ENCODE results near the gene RABGAP1. TPM values are rescaled to one million over a fixed set of nuclear protein-coding genes. Genes with fewer than 3 reads are reported as not detected.

RABGAP1 gene
- total RNA-seq, 1 donor from 2014 or later = 44.7 TPM

- Mint-ChIP-seq H3K27me3 (ENCODE audit: low read depth, unreplicated experiment) (no peaks in the 10 kb centered on the region), H3K4me3 (ENCODE audit: unreplicated experiment) (no peak overlapping the region), H3K36me3 (ENCODE audit: low read depth, unreplicated experiment) (no peaks in the 10 kb centered on the region), H3K4me1 (ENCODE audit: low read depth, unreplicated experiment) (peaks cover 16% of the 10 kb centered on the region), H3K9me3 (ENCODE audit: unreplicated experiment) (no peaks in the 10 kb centered on the region), H3K27ac (ENCODE audit: unreplicated experiment) (no peak overlapping the region)
- no peak overlapping the region for H3K4me2 ChIP-seq (ENCODE audit: low read length)
- H3K9me3 ChIP-seq (ENCODE audit: insufficient read depth, low read depth, low read length) = no peaks in the 10 kb centered on the region
- DNase-seq (ENCODE audit: low read depth) (no peak), FAIRE-seq (no peak)
- H3K9ac ChIP-seq (ENCODE audit: low read length) = no peak overlapping the region
- H3K79me2 ChIP-seq (ENCODE audit: insufficient read depth, low read length) = no peaks in the 10 kb centered on the region
- peaks cover 21% of the 10 kb centered on the region for H3K4me1 ChIP-seq (ENCODE audit: insufficient read depth, low read length)
- no peak for TF ChIP-seq EZH2 (IDR thresholded peaks at IDR 0.05; ENCODE audit: insufficient read depth, low read length)
- no peak for TF ChIP-seq CTCF (IDR thresholded peaks at IDR 0.05; ENCODE audit: insufficient read depth, low read depth, low read length)
- H2AFZ ChIP-seq (ENCODE audit: low read depth, low read length) = no peak overlapping the region
- H3K36me3 ChIP-seq (ENCODE audit: insufficient read depth, low read length) = peaks cover 7% of the 10 kb centered on the region
- H3K27ac ChIP-seq (ENCODE audit: low read depth, low read length) = no peak overlapping the region
- H4K20me1 ChIP-seq (ENCODE audit: insufficient read depth, low read length) = no peaks in the 10 kb centered on the region
- no peaks in the 10 kb centered on the region for H3K27me3 ChIP-seq (ENCODE audit: insufficient read depth, low read length)
- H3K4me3 ChIP-seq (ENCODE audit: insufficient read depth, low read depth, low read length) = no peak overlapping the region
Measured at GRCh38 chr9:123000371-123001068, 59.7 kb downstream of the RABGAP1 start.

GRCh38 chr9:123002754-123003153 is 61.9 kb downstream of the RABGAP1 start:
- no peaks in the 10 kb centered on the region for H3K9me3 ChIP-seq (ENCODE audit: insufficient read depth, low read depth, low read length)
- H3K4me1 ChIP-seq (ENCODE audit: insufficient read depth, low read length) = peaks cover 21% of the 10 kb centered on the region
- H2AFZ ChIP-seq (ENCODE audit: low read depth, low read length) = no peak overlapping the region
- no peak for FAIRE-seq
- Mint-ChIP-seq H3K27ac (ENCODE audit: unreplicated experiment) (peak overlapping the region; percentile 68), H3K27me3 (ENCODE audit: low read depth, unreplicated experiment) (no peaks in the 10 kb centered on the region), H3K4me1 (ENCODE audit: low read depth, unreplicated experiment) (peaks cover 18% of the 10 kb centered on the region), H3K36me3 (ENCODE audit: low read depth, unreplicated experiment) (no peaks in the 10 kb centered on the region), H3K9me3 (ENCODE audit: unreplicated experiment) (no peaks in the 10 kb centered on the region), H3K4me3 (ENCODE audit: unreplicated experiment) (no peak overlapping the region)
- no peaks in the 10 kb centered on the region for H4K20me1 ChIP-seq (ENCODE audit: insufficient read depth, low read length)
- peak overlapping the region; percentile 75 for H3K4me2 ChIP-seq (ENCODE audit: low read length)
- no peaks in the 10 kb centered on the region for H3K27me3 ChIP-seq (ENCODE audit: insufficient read depth, low read length)
- H3K79me2 ChIP-seq (ENCODE audit: insufficient read depth, low read length) = no peaks in the 10 kb centered on the region
- H3K36me3 ChIP-seq (ENCODE audit: insufficient read depth, low read length) = no peaks in the 10 kb centered on the region
- peak overlapping the region; percentile 56 for H3K27ac ChIP-seq (ENCODE audit: low read depth, low read length)
- no peak overlapping the region for H3K4me3 ChIP-seq (ENCODE audit: insufficient read depth, low read depth, low read length)
- peak; percentile 23 for DNase-seq (ENCODE audit: low read depth)
- no peak for TF ChIP-seq EZH2 (IDR thresholded peaks at IDR 0.05; ENCODE audit: insufficient read depth, low read length)
- no peak for TF ChIP-seq CTCF (IDR thresholded peaks at IDR 0.05; ENCODE audit: insufficient read depth, low read depth, low read length)
- H3K9ac ChIP-seq (ENCODE audit: low read length) = peak overlapping the region; percentile 60

- H3K27ac Mint-ChIP-seq (ENCODE audit: unreplicated experiment) = peak overlapping the region; percentile 68
Measured at GRCh38 chr9:123003466-123003865, 62.6 kb downstream of the RABGAP1 start.

More at GRCh38 chr9:123003466-123003865, 62.6 kb downstream of the RABGAP1 start:
- no peak overlapping the region for H3K4me3 Mint-ChIP-seq (ENCODE audit: unreplicated experiment)
- Histone ChIP-seq H3K4me2 (ENCODE audit: low read length) (peak overlapping the region; percentile 75), H3K4me3 (ENCODE audit: insufficient read depth, low read depth, low read length) (no peak overlapping the region), H3K79me2 (ENCODE audit: insufficient read depth, low read length) (no peaks in the 10 kb centered on the region), H3K9ac (ENCODE audit: low read length) (peak overlapping the region; percentile 60), H3K36me3 (ENCODE audit: insufficient read depth, low read length) (peaks cover 1% of the 10 kb centered on the region), H3K4me1 (ENCODE audit: insufficient read depth, low read length) (peaks cover 21% of the 10 kb centered on the region), H2AFZ (ENCODE audit: low read depth, low read length) (no peak overlapping the region), H3K9me3 (ENCODE audit: insufficient read depth, low read depth, low read length) (no peaks in the 10 kb centered on the region), H3K27me3 (ENCODE audit: insufficient read depth, low read length) (no peaks in the 10 kb centered on the region), H3K27ac (ENCODE audit: low read depth, low read length) (peak overlapping the region; percentile 56), H4K20me1 (ENCODE audit: insufficient read depth, low read length) (no peaks in the 10 kb centered on the region)
- DNase-seq (ENCODE audit: low read depth) (peak; percentile 40), FAIRE-seq (no peak)
- TF ChIP-seq EZH2 (IDR thresholded peaks at IDR 0.05; ENCODE audit: insufficient read depth, low read length) = no peak
- no peak for TF ChIP-seq CTCF (IDR thresholded peaks at IDR 0.05; ENCODE audit: insufficient read depth, low read depth, low read length)
- no peaks in the 10 kb centered on the region for H3K9me3 Mint-ChIP-seq (ENCODE audit: unreplicated experiment)
- no peaks in the 10 kb centered on the region for H3K27me3 Mint-ChIP-seq (ENCODE audit: low read depth, unreplicated experiment)
- no peaks in the 10 kb centered on the region for H3K36me3 Mint-ChIP-seq (ENCODE audit: low read depth, unreplicated experiment)
- peaks cover 18% of the 10 kb centered on the region for H3K4me1 Mint-ChIP-seq (ENCODE audit: low read depth, unreplicated experiment)

Data from astrocyte (in vitro differentiated cells and primary cell).